GM12865 (cell line): ENCODE measurements around the gene BTBD9.

Experiments
- DNase-seq: peaks from one replicate; pipeline ENCODE4 v3.0.0; 2010; ENCODE audit warnings: low read depth
- H3K4me3 ChIP-seq: 2 replicates; pipeline ENCODE4 v1.5.1; 2011; ENCODE audit warnings: mild to moderate bottlenecking, low read depth, low read length, control low read depth
- CTCF ChIP-seq: IDR thresholded peaks from 2 replicates; pipeline ENCODE4 v1.5.1; 2011; ENCODE audit warnings: low read length, control low read depth, low read depth, inconsistent platforms; ENCODE audit not compliant: insufficient read depth; ENCODE audit errors: missing control alignments

BTBD9 gene

GRCh38 chr6:38168126-38168525 lies 471.6 kb downstream of the BTBD9 start:
- TF ChIP-seq CTCF, result no peak
- DNase-seq, result no peak
- H3K4me3 ChIP-seq, result no peak overlapping the region

- DNase-seq, result no peak
- no peak for TF ChIP-seq CTCF
- no peak overlapping the region for H3K4me3 ChIP-seq
Observed at GRCh38 chr6:38167598-38167997, 472.1 kb downstream of the BTBD9 start.

- no peak for DNase-seq
- TF ChIP-seq CTCF, result no peak
- H3K4me3 ChIP-seq, result no peak overlapping the region
Observed at GRCh38 chr6:38166411-38167240, 473.1 kb downstream of the BTBD9 start.

GRCh38 chr6:38164671-38165108 lies 475.0 kb downstream of the BTBD9 start:
- TF ChIP-seq CTCF, result no peak
- no peak for DNase-seq
- no peak overlapping the region for H3K4me3 ChIP-seq

GRCh38 chr6:38164131-38164481 lies 475.6 kb downstream of the BTBD9 start:
- no peak for DNase-seq
- H3K4me3 ChIP-seq, result no peak overlapping the region
- no peak for TF ChIP-seq CTCF

- no peak for TF ChIP-seq CTCF
- DNase-seq, result no peak
- H3K4me3 ChIP-seq, result no peak overlapping the region
Observed at GRCh38 chr6:38163186-38164130, 476.3 kb downstream of the BTBD9 start.
